Endothelial cell of umbilical vein (primary cell): Measurements from ENCODE around the gene HAPLN2. TPM values are rescaled to one million over a fixed set of nuclear protein-coding genes. Genes with fewer than 3 reads are reported as not detected.

Source experiments
- BruUV-seq: library from RNA; stranded (reverse); fragments of 400-500 nt; replicated peaks from 2 replicates; lab custom pipeline; 2021; lab: Mats Ljungman, UMichigan
- CTCF ChIA-PET: fragments of 300-600, 350-600 bp; sonication (Branson Sonifier 250); formaldehyde crosslinking; loops from one replicate; lab custom pipeline; 2021; ENCODE audit warnings: antibody characterized with exemption, inconsistent platforms; lab: Charles Lee
- POLR2A ChIA-PET: fragments of 300-600, 350-600 bp; sonication (Branson Sonifier 250); formaldehyde crosslinking; loops from one replicate; lab custom pipeline; 2021; ENCODE audit warnings: antibody characterized with exemption, inconsistent platforms; lab: Charles Lee
- DNase-seq: peaks from one replicate; pipeline ENCODE4 v3.0.0-alpha.2; 2011; ENCODE audit warnings: low read depth, low spot score
- FAIRE-seq: peaks from 2 replicates; lab custom pipeline; 2011; peaks lifted over from hg19 to GRCh38; lab: Jason Lieb, UNC
- H2AFZ ChIP-seq: 2 replicates; pipeline ENCODE4 v1.6.0; 2012; ENCODE audit warnings: low read depth, low read length, control low read depth, inconsistent platforms
- H3K27ac ChIP-seq: 2 replicates; pipeline ENCODE4 v1.5.1; 2011; ENCODE audit warnings: low read depth, mild to moderate bottlenecking, control low read depth, low read length, moderate library complexity; ENCODE audit not compliant: insufficient read depth
- H3K27me3 ChIP-seq, 2 experiments: 2 replicates each; pipeline versions ENCODE4 v1.6.0 to v1.6.1; 2011; ENCODE audit warnings: low read length in 2 of 2, mixed read lengths in 1 of 2; ENCODE audit not compliant: control insufficient read depth in 2 of 2, insufficient read depth in 2 of 2
- H3K36me3 ChIP-seq, 2 experiments: 2 replicates in 1 of 2; 3 replicates in 1 of 2; pipeline ENCODE4 v1.5.1; 2011; ENCODE audit warnings: low read length in 2 of 2, mild to moderate bottlenecking in 1 of 2, moderate library complexity in 1 of 2; ENCODE audit not compliant: control insufficient read depth in 2 of 2, insufficient read depth in 2 of 2; ENCODE audit errors: extremely low read depth in 1 of 2
- H3K4me1 ChIP-seq: 3 replicates; pipeline ENCODE4 v1.5.1; 2011; ENCODE audit warnings: mild to moderate bottlenecking, low read length; ENCODE audit not compliant: control insufficient read depth, insufficient read depth; ENCODE audit errors: extremely low read depth
- H3K4me2 ChIP-seq: 2 replicates; pipeline ENCODE4 v1.6.1; 2011; ENCODE audit warnings: low read length, control low read depth, mixed read lengths; ENCODE audit not compliant: insufficient read depth
- H3K4me3 ChIP-seq, 3 experiments: fragments of 200-600 bp in 1 of 3; sonication (generic), shearing (Covaris generic) in 1 of 3; replicated peaks in 1 of 3; 2 replicates each; pipeline ENCODE4 v1.5.1; 2011 to 2016; ENCODE audit warnings: control low read depth in 3 of 3, low read length in 3 of 3, mild to moderate bottlenecking in 2 of 3, inconsistent platforms in 1 of 3, low read depth in 1 of 3, moderate library complexity in 1 of 3; ENCODE audit not compliant: insufficient read depth in 1 of 3
- H3K79me2 ChIP-seq: 2 replicates; pipeline ENCODE4 v1.6.0; 2012; ENCODE audit warnings: low read length, inconsistent platforms; ENCODE audit not compliant: control insufficient read depth, insufficient read depth
- H3K9ac ChIP-seq: replicated peaks from 2 replicates; pipeline ENCODE3; 2011; ENCODE audit warnings: low read length, control low read depth; ENCODE audit not compliant: insufficient read depth; ENCODE audit errors: extremely low read depth
- H3K9me1 ChIP-seq: replicated peaks from 3 replicates; pipeline ENCODE4 v1.6.0; 2011; ENCODE audit warnings: mild to moderate bottlenecking, low read length; ENCODE audit not compliant: control insufficient read depth, insufficient read depth; ENCODE audit errors: extremely low read depth
- H3K9me3 ChIP-seq: replicated peaks from 2 replicates; pipeline ENCODE4 v1.5.1; 2012; ENCODE audit warnings: low read length, inconsistent platforms; ENCODE audit not compliant: control insufficient read depth, insufficient read depth
- H4K20me1 ChIP-seq: replicated peaks from 2 replicates; pipeline ENCODE3; 2011; ENCODE audit warnings: mild to moderate bottlenecking, low read length; ENCODE audit not compliant: control insufficient read depth, insufficient read depth; ENCODE audit errors: extremely low read depth
- FOS ChIP-seq: IDR thresholded peaks from 2 replicates; pipeline ENCODE4 v1.6.1; 2011; ENCODE audit warnings: mild to moderate bottlenecking, low read length, moderate library complexity, borderline replicate concordance; ENCODE audit not compliant: insufficient read depth
- GATA2 ChIP-seq: IDR thresholded peaks from 2 replicates; pipeline ENCODE4 v1.7.0; 2011; ENCODE audit warnings: low read depth, mild to moderate bottlenecking, moderate library complexity, mixed read lengths, low read length; ENCODE audit not compliant: insufficient read length, insufficient read depth
- JUN ChIP-seq: IDR thresholded peaks from 2 replicates; pipeline ENCODE4 v1.6.1; 2011; ENCODE audit warnings: borderline replicate concordance, low read depth; ENCODE audit not compliant: insufficient read length, insufficient read depth
- MAX ChIP-seq: IDR thresholded peaks from 2 replicates; pipeline ENCODE4 v1.6.1; 2011; ENCODE audit not compliant: insufficient read depth, insufficient read length
- POLR2A ChIP-seq: IDR thresholded peaks from 2 replicates; pipeline ENCODE4 v1.6.1; 2012; ENCODE audit warnings: low read depth, mild to moderate bottlenecking, control low read depth, low read length
- POLR2AphosphoS5 ChIP-seq: IDR thresholded peaks from 2 replicates; pipeline ENCODE4 v1.6.1; 2012; ENCODE audit warnings: low read depth, mild to moderate bottlenecking, control low read depth, low read length, moderate library complexity; ENCODE audit not compliant: insufficient read depth
- dilution Hi-C: fragments of 300-500 bp; cut with MboI; formaldehyde crosslinking; loops from one replicate; pipeline ENCODE4 v1.15.0; 2019; ENCODE audit warnings: low sequenced_read_pairs; ENCODE audit not compliant: extremely low pct_ligation_motif_present
- intact Hi-C: fragments of 100-400 bp; cut with micrococcal nuclease; formaldehyde crosslinking; loops from one replicate; pipeline ENCODE4 v1.10.0; 2022
- polyA plus RNA-seq, 4 experiments: library from polyadenylated mRNA; depleted of rRNA in 3 of 4; stranded (reverse) in 3 of 4; unstranded in 1 of 4; fragments of >200 nt; gene quantifications; 2 replicates each; pipeline versions ENCODE4 v1.2.1 to v1.2.3, GENCODE V29; 2011 to 2012; ENCODE audit warnings: missing spikeins in 1 of 4
- total RNA-seq: library from RNA; stranded (reverse); gene quantifications from 2 replicates; pipeline ENCODE4 v1.2.3, GENCODE V29; 2021

HAPLN2 gene
- total and polyA plus RNA-seq, 2 donors (not counting 3 experiments of a cell fraction or from before 2014, with no cell fraction given), result not detected

- dilution Hi-C loops, result no loop called here
- intact Hi-C loops, result no loop called here
- Histone ChIP-seq H3K4me1 (peaks cover 36% of the 10 kb centered on the region), H3K4me3 (no peak overlapping the region), H3K79me2 (peaks cover 39% of the 10 kb centered on the region), H3K9ac (no peak overlapping the region), H3K9me3 (no peaks in the 10 kb centered on the region), H3K9me1 (no peaks in the 10 kb centered on the region), H4K20me1 (no peaks in the 10 kb centered on the region), H3K27ac (no peak overlapping the region), H2AFZ (no peak overlapping the region), H3K36me3 (peaks cover 0 to 6% of the 10 kb centered on the region in 2 experiments), H3K4me2 (no peak overlapping the region), H3K27me3 (no peaks in the 10 kb centered on the region)
- BruUV-seq, result no TSS peak
- no peak for TF ChIP-seq JUN
- no peak for TF ChIP-seq MAX
- TF ChIP-seq POLR2AphosphoS5, result peak; percentile 10
- TF ChIP-seq FOS, result no peak
- TF ChIP-seq POLR2A, result no peak
- no peak for TF ChIP-seq GATA2
- POLR2A ChIA-PET, result no interaction called here
- DNase-seq, result no peak
- FAIRE-seq, result no peak
- CTCF ChIA-PET, result interaction anchor here (0.8 to 5.2 kb wide), 3 partner anchors 7 to 17 kb away, joined by 3 to 59 read pairs (median 4); no protein-coding TSS in a partner anchor
Observed at GRCh38 chr1:156673387-156674121, 54.3 kb downstream of the HAPLN2 start.

Other genes starting within 250 kb of the HAPLN2 start
- gene MEF2D, start 118.6 kb upstream of the HAPLN2 start, total RNA-seq, result 52.2 and 57.3 TPM in 2 replicates
- gene MEF2D, start 118.6 kb upstream of the HAPLN2 start, polyA plus RNA-seq, result 45.4 and 55.6 TPM in 2 replicates
- 48.6 and 60.7 TPM in 2 replicates for gene IQGAP3, start 46.9 kb upstream of the HAPLN2 start, total RNA-seq
- gene IQGAP3, start 46.9 kb upstream of the HAPLN2 start, polyA plus RNA-seq, result 28.3 and 30.2 TPM in 2 replicates
- not detected in 2 replicates for gene TTC24, start 39.7 kb upstream of the HAPLN2 start, total RNA-seq
- not detected in 2 replicates for gene TTC24, start 39.7 kb upstream of the HAPLN2 start, polyA plus RNA-seq
- gene NAXE, start 27.6 kb upstream of the HAPLN2 start, total RNA-seq, result 74.0 and 76.2 TPM in 2 replicates
- 187 and 210 TPM in 2 replicates for gene NAXE, start 27.6 kb upstream of the HAPLN2 start, polyA plus RNA-seq
- 29.2 and 32.0 TPM in 2 replicates for gene GPATCH4, start 17.9 kb upstream of the HAPLN2 start, total RNA-seq
- gene GPATCH4, start 17.9 kb upstream of the HAPLN2 start, polyA plus RNA-seq, result 15.5 and 22.4 TPM in 2 replicates
- gene BCAN, start 22.7 kb downstream of the HAPLN2 start, total RNA-seq, result not detected in 2 replicates
- 0.14 and 0.15 TPM in 2 replicates for gene BCAN, start 22.7 kb downstream of the HAPLN2 start, polyA plus RNA-seq
- gene NES, start 58.0 kb downstream of the HAPLN2 start, total RNA-seq, result 269 and 274 TPM in 2 replicates
- 15.5 and 19.4 TPM in 2 replicates for gene NES, start 58.0 kb downstream of the HAPLN2 start, polyA plus RNA-seq
- 1.0 and 2.6 TPM in 2 replicates for gene CRABP2, start 86.2 kb downstream of the HAPLN2 start, total RNA-seq
- gene CRABP2, start 86.2 kb downstream of the HAPLN2 start, polyA plus RNA-seq, result 0.21 and 0.32 TPM in 2 replicates
- 12.8 and 15.5 TPM in 2 replicates for gene METTL25B, start 109.1 kb downstream of the HAPLN2 start, total RNA-seq
- 15.0 and 17.3 TPM in 2 replicates for gene METTL25B, start 109.1 kb downstream of the HAPLN2 start, polyA plus RNA-seq
- gene ISG20L2, start 109.4 kb downstream of the HAPLN2 start, total RNA-seq, result 32.1 and 35.3 TPM in 2 replicates
- gene ISG20L2, start 109.4 kb downstream of the HAPLN2 start, polyA plus RNA-seq, result 32.0 and 33.2 TPM in 2 replicates
- gene MRPL24, start 121.7 kb downstream of the HAPLN2 start, total RNA-seq, result 63.3 and 77.7 TPM in 2 replicates
- gene MRPL24, start 121.7 kb downstream of the HAPLN2 start, polyA plus RNA-seq, result 46.5 and 47.9 TPM in 2 replicates
- gene HDGF, start 132.3 kb downstream of the HAPLN2 start, total RNA-seq, result 279 and 298 TPM in 2 replicates
- gene HDGF, start 132.3 kb downstream of the HAPLN2 start, polyA plus RNA-seq, result 94.7 and 95.1 TPM in 2 replicates
- gene PRCC, start 148.1 kb downstream of the HAPLN2 start, total RNA-seq, result 65.1 and 71.5 TPM in 2 replicates
- 76.9 and 77.4 TPM in 2 replicates for gene PRCC, start 148.1 kb downstream of the HAPLN2 start, polyA plus RNA-seq
- 1.1 and 1.8 TPM in 2 replicates for gene SH2D2A, start 197.4 kb downstream of the HAPLN2 start, total RNA-seq
- 0.41 and 0.92 TPM in 2 replicates for gene SH2D2A, start 197.4 kb downstream of the HAPLN2 start, polyA plus RNA-seq
- gene INSRR, start 239.7 kb downstream of the HAPLN2 start, total RNA-seq, result not detected in 2 replicates
- not detected in 2 replicates for gene INSRR, start 239.7 kb downstream of the HAPLN2 start, polyA plus RNA-seq
- gene NTRK1, start 241.4 kb downstream of the HAPLN2 start, total RNA-seq, result not detected in 2 replicates
- 0.07 TPM in 1 of 2 replicates, not detected in the other for gene NTRK1, start 241.4 kb downstream of the HAPLN2 start, polyA plus RNA-seq